ENCODE data around the gene ARAP2.

DNA sequence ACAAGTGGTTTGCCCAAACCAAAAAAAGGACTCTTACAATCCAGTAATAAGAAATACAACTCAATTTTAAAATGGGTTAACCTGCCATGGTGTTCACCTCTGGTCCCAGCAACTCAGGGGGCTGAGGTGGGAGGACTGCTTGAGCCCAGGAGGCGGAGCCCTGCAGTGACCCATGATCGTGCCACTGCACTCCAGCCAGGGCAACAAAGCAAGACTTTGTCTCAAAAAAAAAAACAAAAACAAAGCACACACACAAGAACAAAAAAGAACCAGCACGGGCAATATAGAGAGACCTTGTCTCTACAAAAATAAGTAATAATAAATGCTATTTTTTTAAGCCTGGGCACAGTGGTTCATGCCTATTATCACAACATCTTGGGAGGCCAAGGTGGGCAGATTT lies 28.7 kb downstream of the ARAP2 start:
- TF ChIP-seq, protein P1, sequence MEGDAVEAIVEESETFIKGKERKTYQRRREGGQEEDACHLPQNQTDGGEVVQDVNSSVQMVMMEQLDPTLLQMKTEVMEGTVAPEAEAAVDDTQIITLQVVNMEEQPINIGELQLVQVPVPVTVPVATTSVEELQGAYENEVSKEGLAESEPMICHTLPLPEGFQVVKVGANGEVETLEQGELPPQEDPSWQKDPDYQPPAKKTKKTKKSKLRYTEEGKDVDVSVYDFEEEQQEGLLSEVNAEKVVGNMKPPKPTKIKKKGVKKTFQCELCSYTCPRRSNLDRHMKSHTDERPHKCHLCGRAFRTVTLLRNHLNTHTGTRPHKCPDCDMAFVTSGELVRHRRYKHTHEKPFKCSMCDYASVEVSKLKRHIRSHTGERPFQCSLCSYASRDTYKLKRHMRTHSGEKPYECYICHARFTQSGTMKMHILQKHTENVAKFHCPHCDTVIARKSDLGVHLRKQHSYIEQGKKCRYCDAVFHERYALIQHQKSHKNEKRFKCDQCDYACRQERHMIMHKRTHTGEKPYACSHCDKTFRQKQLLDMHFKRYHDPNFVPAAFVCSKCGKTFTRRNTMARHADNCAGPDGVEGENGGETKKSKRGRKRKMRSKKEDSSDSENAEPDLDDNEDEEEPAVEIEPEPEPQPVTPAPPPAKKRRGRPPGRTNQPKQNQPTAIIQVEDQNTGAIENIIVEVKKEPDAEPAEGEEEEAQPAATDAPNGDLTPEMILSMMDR (conservative IDR thresholded peaks at IDR 0.05 in 1 of 2, IDR thresholded peaks at IDR 0.05 in 1 of 2; ENCODE audit: extremely low read depth in 1 of 2, insufficient read depth in 1 of 2, low read depth in 1 of 2, low read length in 2 of 2), result no peak
- no peak for TF ChIP-seq EZH2 (IDR thresholded peaks at IDR 0.05; ENCODE audit: borderline replicate concordance, low read length)

Measured in mammary epithelial cell (primary cell).